Measurements from ENCODE around the gene CRMP1.

GRCh38 chr4:5822619-5823018, 70.3 kb downstream of the CRMP1 start:
- TF ChIP-seq CTCF (IDR thresholded peaks at IDR 0.05) (no peak), EP300 (IDR thresholded peaks at IDR 0.05) (no peak), POLR2A (IDR thresholded peaks at IDR 0.05) (no peak)

Data from stomach (tissue), 4 donors.